AG04450 (cell line): Measurements from ENCODE around the gene ROCK2. TPM values are rescaled to one million over a fixed set of nuclear protein-coding genes. Genes with fewer than 3 reads are reported as not detected.

Source experiments
- CTCF ChIA-PET: fragments of 300-600, 350-600 bp; formaldehyde crosslinking; extraction: SDS; loops from one replicate; lab custom pipeline; 2022; ENCODE audit warnings: antibody characterized with exemption, inconsistent platforms; lab: Charles Lee
- POLR2A ChIA-PET: fragments of 350-600 bp; formaldehyde crosslinking; extraction: SDS; loops from one replicate; lab custom pipeline; 2021; ENCODE audit warnings: antibody characterized with exemption, inconsistent platforms; lab: Yijun Ruan, JAX
- DNase-seq: peaks from one replicate; pipeline ENCODE4 v3.0.0-alpha.2; 2011; ENCODE audit warnings: low read depth, low spot score
- H3K27ac ChIP-seq: one replicate; pipeline ENCODE4 v1.5.1; 2012; ENCODE audit warnings: low read depth, low read length, control low read depth
- H3K27me3 ChIP-seq: one replicate; pipeline ENCODE4 v1.6.0; 2012; ENCODE audit warnings: low read length; ENCODE audit not compliant: control insufficient read depth, insufficient read depth
- H3K4me3 ChIP-seq: 2 replicates; pipeline ENCODE4 v1.5.1; 2011; ENCODE audit warnings: mild to moderate bottlenecking, low read depth, low read length, control low read depth
- H3K9me3 ChIP-seq: 2 replicates; pipeline ENCODE4 v1.5.1; 2012; ENCODE audit warnings: low read length; ENCODE audit not compliant: control insufficient read depth, insufficient read depth
- CTCF ChIP-seq: IDR thresholded peaks from 2 replicates; pipeline ENCODE4 v1.5.1; 2011; ENCODE audit warnings: low read depth, low read length, control low read depth, inconsistent platforms
- polyA plus RNA-seq: library from polyadenylated mRNA; depleted of rRNA; stranded (reverse); fragments of >200 nt; gene quantifications from 2 replicates; pipeline ENCODE4 v1.2.3, GENCODE V29; 2011

Gene ROCK2
- polyA plus RNA-seq, 1 experiment: 28.2 TPM

- Histone ChIP-seq H3K9me3 (no peaks in the 10 kb centered on the region), H3K4me3 (no peak overlapping the region), H3K27ac (no peak overlapping the region), H3K27me3 (peaks cover 5% of the 10 kb centered on the region)
- TF ChIP-seq CTCF: no peak
- DNase-seq: no peak
- POLR2A ChIA-PET: interaction anchor here (1.0 to 1.1 kb wide), 2 partner anchors 8 kb away, joined by 3 read pairs; partner anchors contain the start of gene ROCK2
- CTCF ChIA-PET: no interaction called here
Observed at GRCh38 chr2:11352781-11353537, 8.5 kb upstream of the ROCK2 start.

DNA sequence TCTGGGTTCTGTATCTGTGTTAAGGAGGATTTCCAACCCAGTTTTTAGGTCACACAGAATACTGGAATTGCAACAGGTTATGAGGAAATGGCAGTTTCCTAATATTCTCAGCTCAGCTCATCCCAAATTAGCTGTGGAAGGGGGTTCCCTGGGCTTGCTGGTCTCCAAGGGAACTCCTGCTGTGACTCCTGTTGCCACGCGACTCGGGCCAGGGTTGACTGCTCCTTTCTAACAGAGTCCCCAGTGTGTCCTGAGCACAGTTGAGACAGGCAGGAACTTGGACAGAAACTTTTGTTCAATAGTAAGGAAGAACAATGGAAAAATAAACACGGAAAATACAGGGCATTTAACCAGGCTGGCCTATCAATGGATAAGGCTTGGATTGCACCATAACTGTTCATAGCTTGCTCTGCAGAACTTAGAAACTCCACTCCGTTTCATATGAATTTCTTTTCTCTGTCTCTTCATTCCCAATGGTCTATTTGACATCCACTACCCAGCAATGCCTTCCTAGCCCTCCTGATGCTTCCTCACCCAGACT lies 3.8 kb upstream of the ROCK2 start:
- H3K27ac ChIP-seq: no peak overlapping the region
- no peak for TF ChIP-seq CTCF
- ChIA-PET POLR2A (no interaction called here), CTCF (no interaction called here)
- no peak for DNase-seq
- no peak overlapping the region for H3K4me3 ChIP-seq
- H3K27me3 ChIP-seq: peaks cover 2% of the 10 kb centered on the region
- peaks cover 3% of the 10 kb centered on the region; the same call in 1 of the 2 replicates for H3K9me3 ChIP-seq

- ChIA-PET CTCF (no interaction called here), POLR2A (no interaction called here)
- peaks cover 3% of the 10 kb centered on the region; the same call in 1 of the 2 replicates for H3K9me3 ChIP-seq
- H3K4me3 ChIP-seq: no peak overlapping the region
- no peak for TF ChIP-seq CTCF
- H3K27me3 ChIP-seq: no peaks in the 10 kb centered on the region
- no peak overlapping the region for H3K27ac ChIP-seq
- no peak for DNase-seq
Observed at GRCh38 chr2:11347403-11347959, 3.0 kb upstream of the ROCK2 start.

- CTCF ChIA-PET: interaction anchor here (0.5 to 1.0 kb wide), 2 partner anchors 50 to 66 kb away, joined by 6 read pairs; no protein-coding TSS in a partner anchor
- Histone ChIP-seq H3K9me3 (peaks cover 3% of the 10 kb centered on the region; the same call in 1 of the 2 replicates), H3K27me3 (no peaks in the 10 kb centered on the region), H3K4me3 (no peak overlapping the region), H3K27ac (peak overlapping the region; percentile 22)
- DNase-seq: no peak
- TF ChIP-seq CTCF: no peak
- POLR2A ChIA-PET: interaction anchor here (3.2 kb wide), 1 partner anchor 28 kb away, joined by 46 read pairs; no protein-coding TSS in a partner anchor
Observed at GRCh38 chr2:11346023-11346482, 1.6 kb upstream of the ROCK2 start.
